G401 (cell line): ENCODE data around the gene NELFB. TPM values are rescaled to one million over a fixed set of nuclear protein-coding genes. Genes with fewer than 3 reads are reported as not detected.
"Not testable (repeated sequence)": the region's sequence is repeated elsewhere in the genome, so short reads cannot be mapped to it uniquely, and the experiment has no call there.

Source experiments
- DNase-seq: peaks from one replicate; pipeline ENCODE4 v3.0.0-alpha.2; 2015; ENCODE audit warnings: low spot score
- in situ Hi-C: cut with HindIII; loops from 2 replicates; pipeline ENCODE4 v1.10.0; 2016; ENCODE audit warnings: low sequenced_read_pairs, mixed read lengths
- total RNA-seq: library from RNA; depleted of rRNA; stranded (reverse); fragments of >200 nt; shearing (Covaris generic); gene quantifications from 2 replicates; pipeline ENCODE4 v1.2.3, GENCODE V29; 2014

The NELFB gene
- total RNA-seq, 1 experiment from 2014 or later = 93.6 TPM

DNA sequence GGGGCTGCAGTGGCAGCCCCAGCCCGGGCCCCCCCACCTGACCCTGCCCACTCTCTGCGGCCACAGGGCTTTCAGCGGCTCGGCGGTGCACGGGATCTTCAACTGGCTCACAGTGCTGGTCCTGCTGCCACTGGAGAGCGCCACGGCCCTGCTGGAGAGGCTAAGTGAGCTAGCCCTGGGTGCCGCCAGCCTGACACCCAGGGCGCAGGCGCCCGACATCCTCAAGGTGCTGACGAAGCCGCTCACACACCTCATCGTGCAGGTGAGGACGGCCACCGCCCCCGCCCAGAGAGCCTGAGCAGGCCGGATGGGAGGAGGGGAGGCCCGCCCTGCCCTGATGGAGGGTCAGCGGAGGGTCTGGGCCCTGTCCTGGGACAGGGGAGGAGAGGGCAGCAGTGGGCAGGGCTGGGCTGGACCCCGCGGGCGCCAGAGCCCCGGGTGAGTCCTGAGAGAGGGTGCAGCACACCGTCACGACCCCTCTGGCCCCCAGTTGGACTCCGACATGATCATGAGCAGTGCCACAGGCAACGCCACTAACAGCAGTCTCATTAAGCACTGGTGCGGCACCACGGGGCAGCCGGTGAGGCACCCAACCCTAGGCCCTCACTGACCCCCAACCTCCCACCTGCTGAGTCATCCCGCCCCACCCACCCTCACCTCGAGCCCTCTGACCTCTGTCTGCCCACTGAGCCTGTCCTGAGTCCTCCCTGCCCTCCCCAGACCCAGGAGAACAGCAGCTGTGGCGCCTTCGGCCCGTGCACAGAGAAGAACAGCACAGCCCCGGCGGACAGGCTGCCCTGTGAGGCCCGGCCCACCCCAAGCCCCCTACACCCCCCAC, 21.8 kb upstream of the NELFB start:
- in situ Hi-C loops = no loop called here
- no peak for DNase-seq

DNA sequence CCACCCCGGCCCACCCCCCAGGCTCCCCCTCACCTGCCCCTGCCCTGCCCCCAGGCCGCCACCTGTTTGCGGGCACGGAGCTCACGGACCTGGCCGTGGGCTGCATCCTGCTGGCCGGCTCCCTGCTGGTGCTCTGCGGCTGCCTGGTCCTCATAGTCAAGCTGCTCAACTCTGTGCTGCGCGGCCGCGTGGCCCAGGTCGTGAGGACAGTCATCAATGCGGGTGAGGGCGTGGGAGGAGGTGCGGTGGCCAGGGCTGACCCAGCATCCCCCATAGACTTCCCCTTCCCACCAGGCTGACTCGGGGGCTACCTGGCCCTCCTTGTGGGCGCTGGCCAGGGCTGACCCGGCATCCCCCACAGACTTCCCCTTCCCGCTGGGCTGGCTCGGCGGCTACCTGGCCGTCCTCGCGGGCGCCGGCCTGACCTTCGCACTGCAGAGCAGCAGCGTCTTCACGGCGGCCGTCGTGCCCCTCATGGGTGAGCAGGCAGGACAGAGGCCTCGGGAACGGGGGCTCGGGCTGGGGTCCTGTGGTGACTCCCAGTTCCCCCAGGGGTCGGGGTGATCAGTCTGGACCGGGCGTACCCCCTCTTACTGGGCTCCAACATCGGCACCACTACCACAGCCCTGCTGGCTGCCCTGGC, 21.0 kb upstream of the NELFB start:
- no peak for DNase-seq
- in situ Hi-C loops = no loop called here

DNA sequence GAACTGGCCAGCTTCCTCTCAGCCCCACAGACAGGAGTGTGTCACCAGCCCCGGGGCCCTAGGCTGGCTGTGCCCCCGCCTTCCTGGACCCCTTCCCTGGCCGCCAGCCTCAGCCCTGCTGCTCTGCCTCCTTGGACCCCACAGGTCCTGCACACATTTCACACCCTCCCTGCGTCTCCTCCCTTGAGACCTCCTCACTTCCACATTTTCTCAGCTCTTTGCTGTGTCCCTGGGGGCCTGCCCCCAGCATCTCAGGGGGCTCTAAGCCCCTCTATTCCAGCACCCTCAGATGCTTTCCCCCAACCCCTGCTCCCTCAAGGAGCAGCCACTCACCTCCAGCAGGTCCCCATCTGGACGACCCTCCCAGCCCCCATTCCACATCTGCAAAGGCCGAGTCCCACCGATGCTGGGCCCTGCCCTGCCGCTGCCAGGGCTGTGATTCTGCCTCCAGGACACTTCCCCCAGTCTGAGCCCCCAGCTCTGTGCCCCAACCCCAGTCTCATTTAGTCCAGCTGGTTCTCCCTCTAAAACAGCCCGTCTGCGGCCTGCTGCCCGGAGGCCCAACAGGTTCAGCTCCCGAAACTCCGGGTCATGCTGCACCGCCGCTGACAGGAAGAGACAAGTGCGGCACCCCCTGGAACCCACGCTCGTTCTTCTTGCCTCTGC, 20.2 kb upstream of the NELFB start:
- DNase-seq = no peak
- in situ Hi-C loops = no loop called here

DNA sequence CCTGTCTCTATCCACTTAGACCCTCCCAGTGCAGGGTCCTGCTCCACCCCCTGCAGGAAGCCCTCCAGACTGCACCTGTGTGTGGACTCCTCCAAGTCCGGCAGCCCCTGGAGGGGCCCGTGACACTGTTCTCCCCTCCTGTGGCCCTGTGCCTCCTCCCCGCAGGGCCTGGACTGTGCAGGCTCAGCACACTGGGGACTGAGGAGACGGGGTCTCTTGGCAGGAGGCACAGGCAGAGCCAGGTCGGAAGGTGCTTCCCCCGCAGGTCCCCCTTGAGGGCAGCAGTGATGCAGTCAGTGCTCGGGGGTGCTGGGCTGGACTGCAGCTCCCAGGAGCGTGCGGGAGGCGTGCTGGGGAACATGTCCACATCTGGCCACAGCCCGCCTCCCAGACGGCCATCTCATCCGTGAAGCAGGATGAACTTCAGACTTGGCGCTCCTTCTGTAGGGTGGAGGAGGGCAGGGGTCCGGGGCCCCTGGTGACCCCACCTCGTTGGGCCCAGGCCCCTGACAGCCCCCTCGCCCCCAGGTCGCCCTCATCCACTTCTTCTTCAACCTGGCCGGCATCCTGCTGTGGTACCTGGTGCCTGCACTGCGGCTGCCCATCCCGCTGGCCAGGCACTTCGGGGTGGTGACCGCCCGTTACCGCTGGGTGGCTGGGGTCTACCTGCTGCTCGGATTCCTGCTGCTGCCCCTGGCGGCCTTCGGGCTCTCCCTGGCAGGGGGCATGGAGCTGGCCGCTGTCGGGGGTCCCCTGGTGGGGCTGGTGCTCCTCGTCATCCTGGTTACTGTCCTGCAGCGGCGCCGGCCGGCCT, 19.5 kb upstream of the NELFB start:
- in situ Hi-C loops = no loop called here
- no peak for DNase-seq

DNA sequence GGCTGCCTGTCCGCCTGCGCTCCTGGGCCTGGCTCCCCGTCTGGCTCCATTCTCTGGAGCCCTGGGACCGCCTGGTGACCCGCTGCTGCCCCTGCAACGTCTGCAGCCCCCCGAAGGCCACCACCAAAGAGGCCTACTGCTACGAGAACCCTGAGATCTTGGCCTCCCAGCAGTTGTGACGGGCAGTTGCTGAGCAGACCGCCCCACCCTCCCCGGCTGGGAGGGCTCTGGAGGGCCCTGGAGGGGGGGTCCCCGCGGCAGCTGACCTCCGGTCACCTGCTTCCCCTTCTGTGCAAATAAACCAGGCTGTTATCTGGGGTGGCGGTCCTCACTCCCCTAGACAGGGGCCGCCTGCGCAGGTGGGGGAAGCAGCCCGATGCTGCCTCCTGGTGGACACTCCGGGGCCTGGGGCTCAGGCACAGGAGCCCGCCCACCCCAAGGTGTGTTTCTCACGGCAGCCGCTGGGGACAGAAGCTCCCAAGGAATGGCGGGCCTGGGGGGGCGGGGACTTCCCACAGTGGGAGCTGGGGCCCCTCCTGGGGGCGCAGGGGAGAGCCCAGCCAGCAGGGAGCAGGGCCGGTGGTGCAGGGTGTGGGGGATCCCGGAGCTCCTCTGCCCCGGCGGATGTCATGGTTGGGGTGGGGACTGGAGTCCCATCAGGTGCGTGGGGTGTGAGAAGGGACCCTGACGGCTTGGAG, 18.7 kb upstream of the NELFB start:
- DNase-seq = peak; percentile 73
- in situ Hi-C loops = no loop called here

DNA sequence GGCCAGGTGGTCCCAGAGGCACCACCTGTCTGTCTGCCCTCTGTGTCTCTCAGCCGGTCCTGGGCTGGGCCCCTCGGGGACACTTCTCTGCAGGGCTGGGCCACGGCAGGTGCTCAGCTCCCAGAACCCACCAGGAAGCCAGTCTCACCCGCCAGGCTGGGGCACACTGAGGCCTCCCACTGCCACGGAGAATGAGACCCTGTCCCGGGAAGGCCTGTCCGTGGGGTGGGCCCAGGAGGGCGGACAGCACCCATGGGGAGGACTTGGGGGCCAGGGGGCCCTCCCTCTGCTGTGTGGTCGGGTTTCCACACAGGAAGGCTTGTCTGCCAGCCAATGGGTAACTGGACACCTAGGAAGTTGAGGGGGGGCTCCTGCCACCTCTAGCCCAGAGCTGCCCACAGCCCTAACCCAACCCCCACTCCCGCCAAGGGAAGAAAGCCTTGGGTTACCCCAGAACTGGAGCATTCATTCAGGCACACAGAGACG, 18.1 kb upstream of the NELFB start:
- DNase-seq = no peak
- in situ Hi-C loops = no loop called here

DNA sequence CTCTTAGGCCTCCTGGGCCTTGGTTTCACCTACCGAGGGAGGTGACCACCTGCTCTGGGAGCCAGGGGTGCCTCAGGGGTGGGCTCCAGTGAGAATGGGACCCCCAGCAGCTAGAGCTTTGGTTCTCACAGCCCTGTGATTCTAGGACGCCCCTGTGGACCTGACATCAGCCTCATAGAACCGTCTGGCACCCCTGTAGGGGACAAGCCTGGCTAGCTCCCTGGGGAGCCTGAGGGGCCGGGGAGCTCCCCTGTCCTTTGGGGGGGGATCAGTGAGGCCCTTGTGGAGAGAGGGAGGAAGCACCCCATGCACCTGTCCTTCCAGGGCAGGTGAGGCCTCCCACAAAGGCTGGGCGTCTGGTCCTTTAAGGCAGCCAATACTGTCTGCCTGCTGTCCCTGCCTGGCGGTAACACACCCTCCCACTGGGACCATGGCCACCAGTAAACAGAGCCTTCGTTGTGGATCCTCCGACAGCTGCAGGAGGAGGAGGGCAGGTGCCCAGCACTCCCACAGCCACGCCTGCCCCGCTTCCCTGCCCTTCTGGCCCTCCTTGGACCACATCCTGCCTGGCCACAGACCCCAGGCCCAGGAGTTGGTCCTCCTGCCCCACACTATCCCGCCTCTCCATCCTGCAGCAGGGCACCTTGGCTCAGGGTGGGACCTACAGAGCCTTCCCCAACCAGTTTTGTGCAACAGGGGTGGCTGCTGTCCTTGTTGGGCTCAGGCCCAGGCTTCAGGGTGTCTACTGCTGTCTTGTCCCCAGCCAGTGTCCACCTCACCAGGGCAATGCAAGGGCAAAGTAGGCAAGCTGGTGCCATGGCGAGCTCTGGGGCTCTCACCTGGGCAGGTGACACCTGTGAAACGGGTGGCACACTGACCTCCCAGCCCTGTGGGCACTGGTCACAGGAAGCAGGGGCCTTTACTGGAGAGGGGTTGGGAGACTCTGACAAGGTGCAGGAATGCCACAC, 17.1 kb upstream of the NELFB start:
- DNase-seq = no peak
- in situ Hi-C loops = no loop called here

DNA sequence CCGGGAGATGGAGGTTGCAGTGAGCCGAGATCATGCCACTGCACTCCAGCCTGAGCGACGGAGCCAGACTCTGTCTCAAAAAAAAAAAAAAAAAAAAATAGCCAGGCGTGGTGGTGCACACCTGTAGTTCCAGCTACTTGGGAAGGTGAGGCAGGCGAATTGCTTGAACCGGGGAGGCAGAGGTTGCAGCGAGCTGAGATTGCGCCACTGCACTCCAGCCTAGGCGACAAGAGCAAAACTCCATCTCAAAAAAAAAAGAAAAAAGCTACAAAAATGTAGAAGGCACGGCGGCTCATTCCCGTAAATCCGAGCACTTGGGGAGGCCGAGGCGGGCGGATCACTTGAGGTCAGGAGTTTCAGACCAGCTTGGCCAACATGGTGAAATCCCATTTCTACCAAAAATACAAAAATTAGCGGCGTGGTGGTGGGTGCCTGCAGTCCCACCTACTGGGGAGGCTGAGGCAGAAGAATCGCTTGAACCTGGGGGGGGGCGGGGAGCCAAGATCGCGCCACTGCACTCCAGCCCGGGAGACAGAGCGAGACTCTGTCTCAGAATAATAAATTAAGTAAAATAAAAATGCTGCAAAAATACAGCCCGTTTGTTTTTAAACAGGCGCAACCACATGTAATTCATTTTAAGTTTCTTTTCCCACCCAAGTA, 15.5 kb upstream of the NELFB start:
- in situ Hi-C loops, DNase-seq: not testable (repeated sequence)

DNA sequence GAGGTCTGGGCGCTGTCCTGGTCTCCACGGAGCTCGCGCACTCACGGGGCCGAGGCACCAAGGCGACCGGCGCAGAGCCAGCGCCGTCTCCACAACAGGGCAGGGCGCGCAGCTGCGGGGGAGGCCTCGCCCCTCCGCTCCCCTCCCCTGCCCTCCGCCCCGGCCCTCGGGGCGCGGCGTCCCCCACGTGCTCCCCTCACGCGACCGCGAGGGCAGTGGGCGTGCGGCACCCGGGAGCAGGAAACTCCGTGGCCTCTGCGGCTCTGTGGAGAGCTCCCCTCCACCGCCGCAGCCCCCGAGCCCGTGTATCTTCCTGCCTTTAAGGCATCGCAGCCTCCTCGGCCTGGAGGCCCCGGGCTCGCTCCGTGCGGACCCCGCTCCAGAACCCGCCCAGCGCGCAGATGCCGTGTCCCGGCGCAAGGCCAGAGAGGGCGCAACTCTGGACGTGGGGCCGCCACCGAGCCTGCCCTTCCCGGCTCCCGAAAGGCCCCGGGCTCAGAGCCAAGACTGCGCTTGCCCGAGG, 14.7 kb upstream of the NELFB start:
- no peak for DNase-seq
- in situ Hi-C loops = no loop called here

DNA sequence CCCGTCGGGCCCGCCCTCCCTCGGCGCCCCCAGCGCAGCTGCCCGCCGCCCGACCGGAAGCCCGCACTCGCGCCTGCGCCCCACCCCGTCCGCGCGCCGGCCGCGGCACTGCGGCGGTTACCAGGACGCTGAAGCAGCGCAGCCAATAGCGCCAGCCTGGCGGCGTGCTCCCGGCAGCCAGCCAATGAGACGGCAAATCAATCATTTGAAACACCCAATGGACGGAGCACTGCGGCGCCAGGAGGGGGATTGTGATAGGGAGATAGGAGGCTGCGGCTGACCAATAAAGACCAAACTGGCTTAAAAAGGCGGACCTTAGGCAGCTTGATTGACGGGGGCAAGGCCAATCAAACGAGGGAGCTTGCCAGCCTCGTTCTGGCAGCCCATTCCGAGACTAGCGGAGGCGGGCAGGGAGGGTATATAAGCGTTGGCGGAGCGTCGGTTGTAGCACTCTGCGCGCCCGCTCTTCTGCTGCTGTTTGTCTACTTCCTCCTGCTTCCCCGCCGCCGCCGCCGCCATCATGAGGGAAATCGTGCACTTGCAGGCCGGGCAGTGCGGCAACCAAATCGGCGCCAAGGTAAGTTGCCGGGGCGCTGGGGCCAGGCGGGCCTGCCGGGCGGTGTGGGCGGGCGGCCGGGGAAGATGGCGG, 14.2 kb upstream of the NELFB start, which contains the start of gene TUBB4B:
Gene TUBB4B (plus strand): TSS at position 447 of the 649 bp plus-strand sequence. CDS start 74 bp downstream, at position 521.
- DNase-seq = peak; percentile 100
- in situ Hi-C loops = no loop called here

DNA sequence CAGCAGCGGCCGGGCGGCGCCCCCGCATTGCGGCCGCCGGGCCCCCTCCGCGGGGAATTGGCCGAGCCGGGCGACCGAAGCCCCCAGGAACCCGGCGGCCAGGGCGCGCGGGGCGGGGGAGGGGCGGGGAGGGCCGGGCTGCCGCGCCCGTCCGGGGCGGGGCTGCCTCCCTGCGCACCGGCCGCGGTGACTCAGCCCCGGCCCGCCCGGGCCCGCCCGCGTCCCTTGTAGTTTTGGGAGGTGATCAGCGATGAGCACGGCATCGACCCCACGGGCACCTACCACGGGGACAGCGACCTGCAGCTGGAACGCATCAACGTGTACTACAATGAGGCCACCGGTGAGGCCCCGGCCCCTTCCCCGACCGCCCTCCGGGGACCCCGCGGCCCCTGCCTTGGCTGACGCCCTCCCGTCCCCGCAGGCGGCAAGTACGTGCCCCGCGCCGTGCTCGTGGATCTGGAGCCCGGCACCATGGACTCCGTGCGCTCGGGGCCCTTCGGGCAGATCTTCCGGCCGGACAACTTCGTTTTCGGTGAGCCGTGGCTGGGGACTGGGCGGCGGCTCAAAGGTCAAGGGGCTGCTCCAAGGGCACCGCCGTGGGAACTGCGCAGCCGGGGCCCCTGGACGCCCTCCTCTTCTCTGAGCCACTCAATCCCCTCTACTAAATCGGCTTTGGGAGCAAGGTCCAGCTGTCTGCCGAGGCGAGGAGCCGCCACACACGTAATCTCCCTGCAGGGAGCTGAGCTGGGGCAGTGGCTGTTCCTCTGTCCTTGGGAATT, 13.4 kb upstream of the NELFB start:
- in situ Hi-C loops = no loop called here
- DNase-seq = no peak

DNA sequence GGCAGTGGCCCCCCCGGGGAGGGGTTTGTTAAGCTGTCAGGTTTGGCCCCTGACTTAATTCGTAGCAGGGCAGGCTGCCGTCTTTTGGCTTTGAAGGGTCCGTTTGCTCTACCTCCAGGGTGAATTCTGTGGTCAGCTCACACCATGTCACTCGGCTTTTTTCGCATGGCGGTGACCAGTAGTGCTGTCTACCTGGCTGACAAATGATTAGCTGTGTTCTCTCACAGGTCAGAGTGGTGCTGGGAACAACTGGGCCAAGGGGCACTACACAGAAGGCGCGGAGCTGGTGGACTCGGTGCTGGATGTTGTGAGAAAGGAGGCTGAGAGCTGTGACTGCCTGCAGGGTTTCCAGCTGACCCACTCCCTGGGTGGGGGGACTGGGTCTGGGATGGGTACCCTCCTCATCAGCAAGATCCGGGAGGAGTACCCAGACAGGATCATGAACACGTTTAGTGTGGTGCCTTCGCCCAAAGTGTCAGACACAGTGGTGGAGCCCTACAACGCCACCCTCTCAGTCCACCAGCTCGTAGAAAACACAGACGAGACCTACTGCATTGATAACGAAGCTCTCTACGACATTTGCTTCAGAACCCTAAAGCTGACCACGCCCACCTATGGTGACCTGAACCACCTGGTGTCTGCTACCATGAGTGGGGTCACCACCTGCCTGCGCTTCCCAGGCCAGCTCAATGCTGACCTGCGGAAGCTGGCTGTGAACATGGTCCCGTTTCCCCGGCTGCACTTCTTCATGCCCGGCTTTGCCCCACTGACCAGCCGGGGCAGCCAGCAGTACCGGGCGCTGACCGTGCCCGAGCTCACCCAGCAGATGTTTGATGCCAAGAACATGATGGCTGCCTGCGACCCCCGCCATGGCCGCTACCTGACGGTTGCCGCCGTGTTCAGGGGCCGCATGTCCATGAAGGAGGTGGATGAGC, 12.6 kb upstream of the NELFB start:
- in situ Hi-C loops = no loop called here
- no peak for DNase-seq

DNA sequence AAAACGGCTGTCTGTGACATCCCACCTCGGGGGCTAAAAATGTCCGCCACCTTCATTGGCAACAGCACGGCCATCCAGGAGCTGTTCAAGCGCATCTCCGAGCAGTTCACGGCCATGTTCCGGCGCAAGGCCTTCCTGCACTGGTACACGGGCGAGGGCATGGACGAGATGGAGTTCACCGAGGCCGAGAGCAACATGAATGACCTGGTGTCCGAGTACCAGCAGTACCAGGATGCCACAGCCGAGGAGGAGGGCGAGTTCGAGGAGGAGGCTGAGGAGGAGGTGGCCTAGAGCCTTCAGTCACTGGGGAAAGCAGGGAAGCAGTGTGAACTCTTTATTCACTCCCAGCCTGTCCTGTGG, 11.9 kb upstream of the NELFB start:
- DNase-seq, in situ Hi-C loops: not testable (repeated sequence)

DNA sequence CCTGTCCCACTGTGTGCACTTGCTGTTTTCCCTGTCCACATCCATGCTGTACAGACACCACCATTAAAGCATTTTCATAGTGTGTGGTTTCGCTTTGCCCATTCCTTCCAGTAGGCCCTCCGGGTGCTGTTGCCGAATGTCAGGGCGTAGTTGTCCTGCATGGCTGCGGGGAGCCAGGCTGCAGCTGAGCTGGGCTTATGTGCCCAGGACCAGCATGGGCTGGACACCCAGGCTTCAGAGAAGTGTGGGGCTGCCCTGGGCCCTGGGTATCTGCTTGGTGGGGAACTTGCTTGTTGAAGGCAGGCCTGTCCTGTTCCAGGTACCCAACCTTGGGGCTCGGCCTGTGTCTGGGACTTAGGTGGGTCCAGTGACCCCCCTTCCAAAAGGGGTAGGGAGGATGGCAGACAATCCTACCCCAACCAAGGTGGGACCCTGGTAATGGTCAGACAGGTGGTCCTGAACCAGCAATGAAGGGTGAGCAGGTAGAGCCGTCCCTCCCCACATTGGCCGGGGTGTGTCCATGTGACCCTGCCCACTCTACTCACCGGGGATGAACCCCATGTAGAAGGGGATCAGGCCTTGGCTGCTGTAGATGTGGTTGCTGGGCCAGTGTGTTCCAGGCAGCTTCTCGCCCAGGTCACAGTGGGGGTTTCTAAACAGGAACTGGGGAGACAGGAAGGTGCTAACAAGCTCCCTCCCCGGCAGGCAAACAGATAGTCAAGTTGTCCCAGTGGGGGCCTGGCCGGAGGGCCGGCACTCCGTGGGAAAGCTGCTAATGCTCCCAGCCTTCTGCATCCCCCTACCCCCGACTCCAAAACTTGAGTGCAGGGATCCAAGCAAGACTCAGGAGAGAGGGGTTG, 11.3 kb upstream of the NELFB start:
- in situ Hi-C loops = no loop called here
- DNase-seq = no peak
